ENCODE data around the gene SERF1B.
"Not testable (repeated sequence)": the region's sequence is repeated elsewhere in the genome, so short reads cannot be mapped to it uniquely, and the experiment has no call there.

Gene SERF1B

GRCh38 chr5:70091776-70092175 lies 66.7 kb downstream of the SERF1B start:
- H3K9ac ChIP-seq (ENCODE audit: low read length); H3K9me3 ChIP-seq (ENCODE audit: control insufficient read depth, low read depth, low read length); H3K4me3 ChIP-seq (ENCODE audit: low read length); H3K27me3 ChIP-seq (ENCODE audit: control insufficient read depth, insufficient read depth, low read length); H3K4me1 ChIP-seq (ENCODE audit: control insufficient read depth, low read depth, low read length); H3K36me3 ChIP-seq (ENCODE audit: control insufficient read depth, low read depth, low read length); H3K27ac ChIP-seq (ENCODE audit: low read length): not testable (repeated sequence)

Data from iPS-18a (cell line).